ENCODE results near the gene ARR3. TPM values are rescaled to one million over a fixed set of nuclear protein-coding genes. Genes with fewer than 3 reads are reported as not detected.
A peak's percentile ranks its signal among the peaks of the same experiment; 100 is the strongest.
"Not testable (repeated sequence)": the region's sequence is repeated elsewhere in the genome, so short reads cannot be mapped to it uniquely, and the experiment has no call there.

ARR3 gene
- total RNA-seq, 1 experiment from 2014 or later = not detected

- peak; percentile 62 for DNase-seq (ENCODE audit: low read depth, low spot score)
- in situ Hi-C loops (cut with HindIII; ENCODE audit: low pct_unique_long_range_greater_than_20kb, low sequenced_read_pairs) = no loop called here
These were observed 5.1 kb upstream of the ARR3 start for GRCh38 chrX:70262952-70263567.

DNA sequence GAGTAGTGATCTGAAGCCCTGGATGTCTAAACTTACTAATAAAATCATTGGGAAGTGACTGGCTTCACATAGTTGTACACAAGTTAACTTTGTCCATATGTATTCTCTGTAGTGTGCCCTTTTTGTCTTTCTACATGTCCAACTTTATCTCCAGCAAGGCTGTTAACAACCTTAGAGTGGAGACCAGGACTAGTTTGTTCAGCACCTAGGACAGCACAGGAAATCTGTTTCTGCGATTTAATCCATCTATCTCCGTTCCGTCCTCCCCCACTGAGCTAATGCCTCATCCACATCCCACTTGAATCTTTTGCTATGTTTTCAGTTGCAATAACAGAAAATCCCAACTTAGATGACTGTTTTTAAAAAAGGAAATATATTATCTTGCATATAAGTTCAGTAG lies 3.4 kb upstream of the ARR3 start:
- in situ Hi-C loops (cut with HindIII; ENCODE audit: low pct_unique_long_range_greater_than_20kb, low sequenced_read_pairs) = no loop called here
- DNase-seq (ENCODE audit: low read depth, low spot score) = no peak

- DNase-seq (ENCODE audit: low read depth, low spot score); in situ Hi-C loops (cut with HindIII; ENCODE audit: low pct_unique_long_range_greater_than_20kb, low sequenced_read_pairs): not testable (repeated sequence)
These were observed 5.9 kb downstream of the ARR3 start for GRCh38 chrX:70274029-70274428.

GRCh38 chrX:70279081-70279480 lies 10.9 kb downstream of the ARR3 start:
- in situ Hi-C loops (cut with HindIII; ENCODE audit: low pct_unique_long_range_greater_than_20kb, low sequenced_read_pairs) = no loop called here

DNA sequence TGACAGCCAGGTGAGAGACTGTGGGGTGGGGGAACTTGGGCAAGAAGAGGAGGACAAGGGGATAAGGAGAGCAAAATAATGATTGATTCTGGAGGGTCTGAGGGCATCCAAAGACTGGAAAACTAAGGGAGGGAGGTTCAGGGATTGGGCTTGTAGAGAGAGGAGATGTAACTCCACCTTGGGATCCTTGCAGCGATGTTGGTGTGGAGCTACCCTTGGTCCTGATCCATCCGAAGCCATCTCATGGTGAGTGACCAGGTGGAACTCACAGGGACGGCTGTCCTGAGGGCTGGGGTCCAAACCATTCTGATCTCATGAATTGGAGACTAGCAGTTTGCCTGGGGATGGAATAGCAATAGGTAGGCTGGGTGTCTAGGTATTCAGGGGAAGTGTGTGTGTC lies 12.4 kb downstream of the ARR3 start:
- no peak for DNase-seq (ENCODE audit: low read depth, low spot score)
- in situ Hi-C loops (cut with HindIII; ENCODE audit: low pct_unique_long_range_greater_than_20kb, low sequenced_read_pairs) = no loop called here

More at GRCh38 chrX:70279081-70279480, 10.9 kb downstream of the ARR3 start:
- DNase-seq (ENCODE audit: low read depth, low spot score) = no peak

DNA sequence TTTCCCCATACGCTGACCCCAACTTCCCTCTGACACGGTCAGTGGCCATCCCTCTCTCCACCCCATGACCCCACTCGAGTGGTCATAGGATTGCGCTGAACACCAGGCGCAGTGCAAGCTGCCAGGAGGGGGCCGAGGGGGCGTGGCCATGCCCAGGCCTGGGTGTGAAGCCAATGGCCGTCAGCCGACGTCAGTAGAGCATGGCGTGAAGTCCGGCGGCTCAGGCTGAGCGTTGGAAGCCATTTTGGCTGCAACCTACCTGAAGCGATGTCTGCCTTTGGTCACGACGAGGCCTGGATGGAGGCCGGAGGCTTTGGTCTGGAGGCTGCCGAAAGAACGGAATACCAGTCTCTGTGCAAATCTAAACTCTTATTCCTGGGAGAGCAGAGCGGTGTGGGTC lies 13.8 kb downstream of the ARR3 start, which contains the start of gene RAB41:
Gene RAB41 (plus strand): TSS at position 222 of the 400 bp plus-strand sequence. CDS start 46 bp downstream, at position 268.
- in situ Hi-C loops (cut with HindIII; ENCODE audit: low pct_unique_long_range_greater_than_20kb, low sequenced_read_pairs) = no loop called here
- DNase-seq (ENCODE audit: low read depth, low spot score) = no peak

DNA sequence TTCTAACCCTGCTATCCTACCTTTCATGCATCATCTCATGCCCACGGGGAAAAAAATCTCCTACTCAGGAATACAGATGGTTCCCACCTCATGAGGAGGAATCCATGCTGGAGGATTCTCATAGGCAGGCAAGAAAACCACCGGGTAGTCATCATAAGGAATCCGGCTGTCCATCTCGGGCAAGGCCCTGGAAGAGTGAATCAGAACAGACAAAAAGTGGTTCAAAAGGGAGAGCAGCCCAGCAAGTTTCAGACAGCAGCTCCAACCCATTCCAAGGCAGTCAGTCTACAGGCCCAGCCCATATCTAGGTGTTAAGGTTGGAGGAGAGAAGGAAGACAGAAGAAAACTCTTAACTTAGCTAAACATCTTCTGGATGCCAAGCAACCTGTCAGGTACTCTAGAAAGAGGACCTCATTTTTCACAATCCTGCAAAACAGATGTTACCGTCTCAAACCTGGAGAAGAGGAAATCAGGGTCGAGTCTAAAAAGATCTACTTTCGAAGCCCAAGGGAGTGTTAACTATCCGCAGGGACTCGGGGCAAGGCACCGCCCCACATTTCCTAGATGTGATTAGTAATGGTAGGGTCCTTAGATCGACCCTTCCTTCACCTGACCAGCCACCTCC lies 21.1 kb downstream of the ARR3 start:
- no peak for DNase-seq (ENCODE audit: low read depth, low spot score)
- in situ Hi-C loops (cut with HindIII; ENCODE audit: low pct_unique_long_range_greater_than_20kb, low sequenced_read_pairs) = no loop called here

DNA sequence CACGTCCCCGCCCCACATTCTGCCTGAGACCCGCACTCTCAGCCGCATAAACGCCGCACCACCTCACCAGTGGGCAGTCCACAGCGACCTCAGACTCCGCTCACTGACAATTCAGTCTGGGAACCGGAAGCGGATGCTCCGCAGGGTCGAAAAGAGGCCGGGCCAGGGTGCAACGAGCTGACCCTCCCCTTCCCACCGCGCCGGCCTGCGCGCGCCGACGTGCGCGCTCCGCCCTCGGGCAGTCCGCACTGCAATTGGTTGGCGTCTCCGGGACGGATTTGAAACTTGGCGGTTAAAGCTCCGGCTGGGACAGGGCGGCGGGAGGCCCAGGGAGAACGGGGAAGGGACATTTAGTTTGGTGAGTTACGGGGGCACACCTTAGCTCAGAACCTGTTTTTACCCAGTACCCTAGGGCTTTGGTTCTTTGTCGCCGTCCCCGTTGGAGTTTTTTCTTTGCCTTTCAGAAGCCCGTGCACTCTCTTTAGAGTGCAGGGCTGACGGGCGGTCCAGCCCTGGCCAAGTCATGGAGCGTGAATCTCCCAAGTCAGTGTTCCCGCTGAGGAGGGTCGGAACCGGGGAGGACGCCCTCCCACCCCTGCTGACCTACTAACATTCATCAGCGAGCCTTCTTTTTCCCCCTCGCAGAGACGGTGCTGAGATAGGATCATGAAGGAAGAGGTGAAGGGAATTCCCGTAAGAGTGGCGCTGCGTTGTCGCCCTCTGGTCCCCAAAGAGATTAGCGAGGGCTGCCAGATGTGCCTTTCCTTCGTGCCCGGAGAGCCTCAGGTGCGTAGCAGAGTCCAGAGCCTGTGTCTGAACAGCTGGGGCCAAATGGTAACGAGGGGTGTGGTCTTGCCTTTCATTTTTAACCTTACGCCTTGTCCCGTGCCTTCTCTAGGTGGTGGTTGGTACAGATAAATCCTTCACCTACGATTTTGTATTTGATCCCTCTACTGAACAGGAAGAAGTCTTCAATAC lies 21.9 kb downstream of the ARR3 start, which contains the start of the genes KIF4A and PDZD11:
Gene KIF4A (plus strand): TSS at position 312 of the 978 bp plus-strand sequence. CDS start 355 bp downstream, at position 667.
Gene PDZD11 (minus strand): TSS at position 135 of the 978 bp plus-strand sequence. CDS start 586 bp downstream, outside the sequence.
- in situ Hi-C loops (cut with HindIII; ENCODE audit: low pct_unique_long_range_greater_than_20kb, low sequenced_read_pairs) = no loop called here
- peak; percentile 86 for DNase-seq (ENCODE audit: low read depth, low spot score)

DNA sequence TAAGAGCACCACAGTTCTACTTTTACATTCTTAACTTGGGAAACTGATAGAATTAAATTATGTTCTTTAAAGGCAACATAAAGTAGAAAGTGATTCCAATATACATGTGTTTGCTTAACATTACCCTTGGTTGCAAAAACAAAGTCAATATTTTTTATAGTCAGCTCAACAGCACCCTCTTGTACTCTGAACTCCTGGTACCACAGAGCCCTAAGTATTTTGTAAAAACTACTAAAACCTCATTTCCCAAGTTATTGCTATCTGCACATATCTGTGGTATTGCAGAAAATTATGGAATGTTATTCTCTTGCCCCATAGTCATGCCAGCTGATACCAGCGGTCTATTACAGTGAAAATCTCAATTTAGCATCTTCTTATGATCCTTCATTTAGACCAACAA lies 24.7 kb downstream of the ARR3 start:
- DNase-seq (ENCODE audit: low read depth, low spot score) = no peak
- in situ Hi-C loops (cut with HindIII; ENCODE audit: low pct_unique_long_range_greater_than_20kb, low sequenced_read_pairs) = no loop called here

DNA sequence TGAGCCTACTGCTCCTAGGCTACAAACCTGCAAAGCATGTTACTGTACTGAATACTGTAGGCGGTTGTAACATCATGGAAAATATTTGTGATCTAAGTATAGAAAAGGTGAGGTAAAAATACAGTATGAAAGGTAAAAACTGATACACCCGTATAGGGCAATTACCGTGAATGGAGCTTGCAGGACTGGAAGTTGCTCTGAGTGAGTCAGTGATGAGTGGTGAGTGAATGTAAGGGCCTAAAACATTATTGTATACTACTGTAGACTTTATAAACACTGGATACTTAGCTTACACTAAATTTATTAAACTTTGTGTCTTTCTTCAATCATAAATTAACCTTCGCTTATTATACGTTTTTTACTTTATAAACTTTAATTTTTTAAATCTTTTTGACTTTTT lies 25.5 kb downstream of the ARR3 start:
- in situ Hi-C loops (cut with HindIII; ENCODE audit: low pct_unique_long_range_greater_than_20kb, low sequenced_read_pairs) = no loop called here
- no peak for DNase-seq (ENCODE audit: low read depth, low spot score)

GRCh38 chrX:70301716-70302115 lies 33.6 kb downstream of the ARR3 start:
- no peak for DNase-seq (ENCODE audit: low read depth, low spot score)
- in situ Hi-C loops (cut with HindIII; ENCODE audit: low pct_unique_long_range_greater_than_20kb, low sequenced_read_pairs) = no loop called here

DNA sequence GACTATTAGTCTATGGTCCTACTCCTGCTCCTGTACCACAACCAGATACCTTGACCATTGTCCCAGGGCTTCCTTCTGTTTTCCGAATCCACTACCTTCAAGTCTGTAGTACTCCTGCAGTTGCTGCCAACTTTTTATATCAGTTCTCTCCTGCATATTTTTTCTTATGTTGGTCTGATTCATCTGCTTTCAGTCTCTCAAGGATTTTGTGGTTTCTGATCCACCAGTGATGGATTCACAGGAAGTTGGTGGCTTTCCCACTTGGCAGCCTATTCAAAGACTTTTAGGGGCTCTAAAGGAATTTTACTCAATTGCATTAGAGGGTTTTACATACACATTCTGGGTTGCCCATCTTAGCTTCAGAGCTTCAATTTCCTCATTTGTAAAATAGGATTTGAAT lies 45.4 kb downstream of the ARR3 start:
- no peak for DNase-seq (ENCODE audit: low read depth, low spot score)
- in situ Hi-C loops (cut with HindIII; ENCODE audit: low pct_unique_long_range_greater_than_20kb, low sequenced_read_pairs) = no loop called here

DNA sequence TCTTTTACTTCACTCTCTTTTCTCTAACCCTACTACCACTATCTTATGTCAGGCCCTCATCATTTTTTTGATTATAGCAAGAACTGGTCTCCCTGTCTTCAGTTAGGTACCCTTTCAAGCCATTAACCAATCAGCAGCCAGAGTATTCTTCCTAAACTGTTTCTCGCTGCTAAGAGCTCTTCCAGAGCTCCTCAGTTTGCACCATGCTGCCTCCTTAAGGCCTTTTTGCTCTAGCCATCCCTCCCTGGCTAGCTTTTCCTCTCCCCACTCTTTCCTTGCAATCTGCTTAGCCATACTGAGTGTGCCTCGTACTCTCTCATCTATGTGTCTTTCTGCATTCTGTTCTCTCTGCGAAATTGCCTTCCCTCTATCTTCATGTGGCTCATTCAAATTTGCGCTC lies 54.6 kb downstream of the ARR3 start:
- in situ Hi-C loops (cut with HindIII; ENCODE audit: low pct_unique_long_range_greater_than_20kb, low sequenced_read_pairs) = no loop called here
- peak; percentile 6 for DNase-seq (ENCODE audit: low read depth, low spot score)

- in situ Hi-C loops (cut with HindIII; ENCODE audit: low pct_unique_long_range_greater_than_20kb, low sequenced_read_pairs); DNase-seq (ENCODE audit: low read depth, low spot score): not testable (repeated sequence)
These were observed 55.5 kb downstream of the ARR3 start for GRCh38 chrX:70323628-70324027.

GRCh38 chrX:70324326-70324725 lies 56.2 kb downstream of the ARR3 start:
- in situ Hi-C loops (cut with HindIII; ENCODE audit: low pct_unique_long_range_greater_than_20kb, low sequenced_read_pairs) = no loop called here
- DNase-seq (ENCODE audit: low read depth, low spot score) = no peak

DNA sequence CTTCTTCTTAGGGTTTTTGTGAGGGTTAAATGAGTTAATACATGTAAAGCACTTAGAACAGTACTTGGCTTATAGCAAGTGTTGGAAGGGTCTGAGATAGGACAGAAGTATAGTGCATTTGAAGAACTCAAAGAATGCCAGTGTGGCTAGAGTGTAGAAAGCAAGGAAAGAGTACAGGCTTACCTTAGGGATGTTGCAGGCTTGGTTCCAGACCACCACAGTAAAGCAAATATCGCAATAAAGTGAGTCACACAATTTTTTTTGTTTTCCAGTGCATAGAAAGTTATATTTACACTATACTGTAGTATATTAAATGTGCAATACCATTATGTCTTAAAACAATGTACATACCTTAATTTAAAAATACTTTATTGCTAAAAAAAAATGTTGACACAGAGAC lies 63.0 kb downstream of the ARR3 start:
- DNase-seq (ENCODE audit: low read depth, low spot score) = no peak
- in situ Hi-C loops (cut with HindIII; ENCODE audit: low pct_unique_long_range_greater_than_20kb, low sequenced_read_pairs) = no loop called here
